HEK293 (cell line): ENCODE data around the gene NKD2.

ENCODE experiments used
- YY2 ChIP-seq: fragments of 450-650 bp; formaldehyde crosslinking; IDR thresholded peaks from 2 replicates; pipeline ENCODE4 v1.5.1; 2016; ENCODE audit warnings: missing biosample characterization, missing genetic modification characterization
- ZFP3 ChIP-seq: fragments of 450-650 bp; formaldehyde crosslinking; IDR thresholded peaks from 2 replicates; pipeline ENCODE4 v1.5.1; 2016; ENCODE audit warnings: low read depth, missing biosample characterization, missing genetic modification characterization
- ZNF391 ChIP-seq: fragments of 450-650 bp; formaldehyde crosslinking; IDR thresholded peaks from 2 replicates; pipeline ENCODE4 v1.5.1; 2016; ENCODE audit warnings: low read depth, missing biosample characterization, missing genetic modification characterization, borderline replicate concordance
- ZNF449 ChIP-seq: fragments of 450-650 bp; formaldehyde crosslinking; IDR thresholded peaks from 2 replicates; pipeline ENCODE4 v1.5.1; 2017; ENCODE audit warnings: missing biosample characterization, mild to moderate bottlenecking, missing genetic modification characterization, moderate library complexity
- ZNF513 ChIP-seq: fragments of 450-650 bp; IDR thresholded peaks from 2 replicates; pipeline ENCODE4 v1.5.1; 2018; ENCODE audit warnings: missing biosample characterization, missing genetic modification characterization
- ZNF654 ChIP-seq: fragments of 450-650 bp; formaldehyde crosslinking; IDR thresholded peaks from 2 replicates; pipeline ENCODE4 v1.5.1; 2016; ENCODE audit warnings: low read depth, missing biosample characterization, missing genetic modification characterization
- TF ChIP-seq, protein P1 (sequence below): fragments of 450-650 bp; formaldehyde crosslinking; IDR thresholded peaks from 2 replicates; pipeline ENCODE4 v1.5.1; 2016; ENCODE audit warnings: missing biosample characterization, missing genetic modification characterization

DNA sequence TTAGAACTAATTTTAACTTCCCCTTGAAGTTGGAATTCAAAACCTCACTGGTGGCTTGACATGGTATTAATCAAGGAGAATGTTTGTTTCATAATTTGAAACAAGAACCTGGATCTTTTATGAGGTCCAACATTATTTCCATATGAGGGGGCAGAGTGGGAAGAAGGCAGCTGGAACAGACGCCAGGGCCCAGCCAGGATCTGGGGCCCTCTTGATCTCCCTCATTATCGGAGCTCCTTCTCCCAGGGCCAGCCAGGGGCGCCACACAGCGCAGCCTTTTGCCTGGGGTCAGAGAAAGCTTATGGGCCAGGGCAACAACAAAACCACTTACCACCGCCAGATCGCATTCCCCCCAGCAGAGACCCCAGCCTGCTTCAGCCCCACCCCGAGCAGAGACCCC is 27.1 kb upstream of the NKD2 start:
- no peak for TF ChIP-seq ZNF391
- TF ChIP-seq, protein P1, sequence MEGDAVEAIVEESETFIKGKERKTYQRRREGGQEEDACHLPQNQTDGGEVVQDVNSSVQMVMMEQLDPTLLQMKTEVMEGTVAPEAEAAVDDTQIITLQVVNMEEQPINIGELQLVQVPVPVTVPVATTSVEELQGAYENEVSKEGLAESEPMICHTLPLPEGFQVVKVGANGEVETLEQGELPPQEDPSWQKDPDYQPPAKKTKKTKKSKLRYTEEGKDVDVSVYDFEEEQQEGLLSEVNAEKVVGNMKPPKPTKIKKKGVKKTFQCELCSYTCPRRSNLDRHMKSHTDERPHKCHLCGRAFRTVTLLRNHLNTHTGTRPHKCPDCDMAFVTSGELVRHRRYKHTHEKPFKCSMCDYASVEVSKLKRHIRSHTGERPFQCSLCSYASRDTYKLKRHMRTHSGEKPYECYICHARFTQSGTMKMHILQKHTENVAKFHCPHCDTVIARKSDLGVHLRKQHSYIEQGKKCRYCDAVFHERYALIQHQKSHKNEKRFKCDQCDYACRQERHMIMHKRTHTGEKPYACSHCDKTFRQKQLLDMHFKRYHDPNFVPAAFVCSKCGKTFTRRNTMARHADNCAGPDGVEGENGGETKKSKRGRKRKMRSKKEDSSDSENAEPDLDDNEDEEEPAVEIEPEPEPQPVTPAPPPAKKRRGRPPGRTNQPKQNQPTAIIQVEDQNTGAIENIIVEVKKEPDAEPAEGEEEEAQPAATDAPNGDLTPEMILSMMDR (tag by site-specific recombination), result no peak
- no peak for TF ChIP-seq ZFP3
- no peak for TF ChIP-seq ZNF513
- TF ChIP-seq ZNF654 (tag by site-specific recombination), result no peak
- TF ChIP-seq YY2 (tag by site-specific recombination), result no peak
- TF ChIP-seq ZNF449 (tag by site-specific recombination), result no peak
